GM12864 (cell line): Measurements from ENCODE around the gene ENPP6.

Experiments
- DNase-seq: peaks from one replicate; pipeline ENCODE4 v3.0.0-alpha.2; 2011; ENCODE audit warnings: low read depth
- H3K4me3 ChIP-seq: 2 replicates; pipeline ENCODE4 v1.5.1; 2011; ENCODE audit warnings: mild to moderate bottlenecking, low read depth, low read length, control low read depth
- CTCF ChIP-seq: IDR thresholded peaks from 2 replicates; pipeline ENCODE4 v1.5.1; 2011; ENCODE audit warnings: low read depth, mild to moderate bottlenecking, moderate library complexity, low read length, control low read depth, inconsistent platforms; ENCODE audit errors: missing control alignments

ENPP6 gene

DNA sequence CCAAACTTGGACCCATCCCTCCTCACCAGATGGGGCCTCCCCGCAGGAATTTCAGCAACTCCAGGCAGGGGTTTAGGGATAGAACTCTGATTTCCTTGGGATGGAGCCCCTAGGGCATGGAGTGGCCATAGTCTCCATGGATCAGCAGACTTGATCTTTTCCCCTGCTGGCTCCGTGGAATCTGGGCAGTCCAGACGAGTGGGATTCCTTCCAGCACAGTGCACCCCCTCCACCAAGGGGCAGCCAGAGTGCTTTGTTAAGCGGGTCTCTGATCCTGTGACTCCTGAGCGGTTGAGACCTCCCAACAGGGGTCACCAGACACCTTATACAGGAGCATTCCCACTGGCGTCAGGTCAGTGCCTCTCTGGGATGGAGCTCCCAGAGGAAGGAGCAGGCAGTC, 40.4 kb downstream of the ENPP6 start:
- TF ChIP-seq CTCF, result no peak
- no peak for DNase-seq
- H3K4me3 ChIP-seq, result no peak overlapping the region

DNA sequence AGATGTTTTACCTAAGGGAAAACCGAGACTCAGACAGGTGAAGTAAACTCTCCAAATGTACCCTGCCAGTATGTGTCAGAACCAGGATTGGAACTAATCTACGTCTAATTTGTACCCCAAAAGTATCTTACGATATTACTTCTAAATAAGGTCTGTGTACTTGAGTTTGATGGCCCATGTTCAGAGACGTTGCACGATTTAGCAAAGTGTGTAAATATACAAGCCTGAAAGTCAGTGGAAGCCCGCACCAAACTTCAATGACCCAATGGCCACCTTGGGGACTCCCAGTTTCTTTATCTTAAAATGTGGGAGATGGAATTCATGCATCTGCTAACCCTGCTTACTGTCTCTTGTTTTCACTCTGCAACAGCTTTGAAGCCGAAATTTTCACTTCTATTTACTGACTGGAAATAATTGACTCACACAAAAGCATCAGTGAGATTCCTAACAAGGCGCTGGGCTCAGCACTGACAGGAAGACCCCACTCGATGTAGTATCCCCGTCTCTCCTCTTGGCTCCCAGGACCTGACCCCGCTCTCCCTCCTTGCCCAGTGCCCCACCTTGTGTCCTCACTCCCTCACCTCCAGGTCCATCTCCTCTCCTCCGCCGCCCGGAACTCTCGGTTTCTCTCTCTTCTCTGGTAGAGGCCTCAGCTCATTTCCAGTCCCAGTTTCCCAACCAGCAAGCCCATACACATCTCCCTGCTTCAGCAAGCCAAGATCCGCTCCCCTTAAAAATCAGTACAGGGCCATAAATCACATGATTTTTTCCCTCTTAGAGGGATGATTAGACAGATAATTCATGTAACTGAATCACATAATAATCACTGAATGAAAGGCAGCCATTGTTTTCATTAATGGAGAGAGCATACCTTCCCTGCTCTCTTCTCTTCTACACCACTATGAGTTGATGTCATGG, 42.8 kb downstream of the ENPP6 start:
- DNase-seq, result no peak
- no peak for TF ChIP-seq CTCF
- no peak overlapping the region for H3K4me3 ChIP-seq

DNA sequence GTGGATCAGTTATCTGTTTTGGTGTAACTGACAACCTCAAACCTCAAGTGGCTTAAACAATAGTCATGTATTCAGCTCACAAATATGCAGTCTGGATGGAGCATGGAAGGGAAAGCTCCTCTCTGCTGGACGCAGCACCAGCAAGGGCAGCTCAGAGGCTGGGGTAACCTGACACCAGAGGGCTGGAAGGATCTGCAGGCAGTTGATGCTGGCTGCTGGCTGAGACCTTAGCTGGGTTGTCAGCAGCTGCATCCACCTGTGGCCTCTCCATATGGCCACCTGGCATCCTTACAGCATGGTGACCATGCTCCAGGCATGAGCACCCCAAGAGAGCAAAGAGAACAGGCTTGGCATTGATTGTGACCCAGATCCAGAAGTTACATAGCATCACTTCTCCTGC, 46.7 kb downstream of the ENPP6 start:
- no peak for TF ChIP-seq CTCF
- no peak for DNase-seq

DNA sequence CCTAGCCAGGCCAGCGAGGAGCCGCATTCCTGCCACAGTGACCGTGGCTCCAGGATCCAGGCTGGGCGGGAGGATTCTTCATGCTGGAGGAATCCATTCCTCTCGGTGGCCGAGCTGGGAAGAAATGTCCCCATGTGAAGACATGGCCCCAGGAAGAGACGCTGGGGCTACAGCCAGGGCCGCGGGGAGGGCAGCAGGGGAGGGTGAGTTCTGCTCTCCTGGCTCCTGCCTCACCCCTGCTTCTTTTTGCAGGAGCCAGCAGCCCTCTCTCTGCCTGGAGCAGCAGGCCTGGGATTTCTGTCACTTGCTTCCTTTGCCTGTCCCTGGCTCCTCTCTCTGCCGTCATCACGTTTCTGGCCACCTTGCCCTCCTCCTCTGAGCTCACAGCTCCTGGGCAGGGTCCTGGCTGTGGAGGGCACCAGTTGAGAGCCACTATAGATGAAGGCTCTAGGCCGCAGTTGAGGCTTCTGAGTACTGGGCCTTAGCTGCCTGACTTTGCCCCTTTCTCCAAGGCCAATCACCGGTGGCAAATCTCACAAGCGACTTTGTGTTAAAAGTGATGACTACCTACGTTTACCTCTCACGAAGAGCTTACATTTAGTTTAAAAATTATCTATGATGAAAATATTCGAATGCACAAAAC, 48.3 kb downstream of the ENPP6 start:
- no peak for TF ChIP-seq CTCF
- no peak overlapping the region for H3K4me3 ChIP-seq
- DNase-seq, result no peak

More for the DNA sequence above, 46.7 kb downstream of the ENPP6 start:
- no peak overlapping the region for H3K4me3 ChIP-seq

DNA sequence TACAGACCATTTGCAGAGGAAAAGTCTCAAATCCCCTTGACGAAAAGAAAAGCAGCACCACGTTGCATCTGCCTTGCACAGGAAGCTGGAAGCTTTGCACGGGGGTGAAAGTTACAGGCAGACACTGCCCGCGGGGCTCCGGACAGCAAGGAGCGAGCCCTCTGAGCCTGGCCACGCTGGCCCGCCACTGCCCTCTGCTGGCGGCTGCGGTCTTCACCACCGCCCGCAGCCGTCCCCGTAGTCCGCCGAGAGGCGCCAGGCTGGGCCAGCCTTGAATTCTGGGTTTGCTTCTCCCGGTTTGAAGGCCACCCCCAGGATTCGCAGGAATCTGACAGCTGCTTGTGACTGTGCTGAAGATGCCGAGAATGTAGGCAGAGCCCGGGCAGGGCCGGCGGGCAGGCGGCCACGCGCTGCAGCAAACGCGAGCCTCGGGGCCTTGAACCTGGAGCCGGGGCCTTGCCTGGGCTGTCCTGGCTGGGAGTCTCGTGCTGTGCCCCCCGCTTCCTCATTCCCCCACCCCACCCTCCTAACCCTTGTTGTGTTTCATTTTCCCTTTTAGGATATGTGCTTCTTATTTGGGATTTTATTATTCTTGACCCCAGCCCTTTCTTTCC, 49.2 kb downstream of the ENPP6 start:
- no peak for DNase-seq
- peak; percentile 98 for TF ChIP-seq CTCF
- no peak overlapping the region for H3K4me3 ChIP-seq

- H3K4me3 ChIP-seq, result no peak overlapping the region
- no peak for TF ChIP-seq CTCF
- no peak for DNase-seq
Observed at GRCh38 chr4:184167576-184167975, 50.1 kb downstream of the ENPP6 start.
